ENCODE data around the gene CS.
"Not testable (repeated sequence)": the region's sequence is repeated elsewhere in the genome, so short reads cannot be mapped to it uniquely, and the experiment has no call there.

CS gene

GRCh38 chr12:56317675-56318074, 17.5 kb upstream of the CS start:
- DNase-seq = no peak

GRCh38 chr12:56315622-56316473, 15.7 kb upstream of the CS start, which contains the start of gene CNPY2:
TSS of gene CNPY2 (minus strand) at chr12:56315988. CDS start at chr12:56315217, 771 bp downstream.
- DNase-seq = peak; percentile 98

- DNase-seq = no peak
Measured at GRCh38 chr12:56315249-56315621, 15.1 kb upstream of the CS start.

GRCh38 chr12:56311003-56311402, 10.9 kb upstream of the CS start:
- no peak for DNase-seq

GRCh38 chr12:56308714-56309113, 8.6 kb upstream of the CS start:
- DNase-seq = no peak

- DNase-seq = no peak
Measured at GRCh38 chr12:56307221-56307965, 7.3 kb upstream of the CS start.

GRCh38 chr12:56304872-56305590, 4.9 kb upstream of the CS start:
- DNase-seq = no peak

- no peak for DNase-seq
Measured at GRCh38 chr12:56304276-56304675, 4.1 kb upstream of the CS start.

- DNase-seq = no peak
Measured at GRCh38 chr12:56300644-56301464, 724 bp upstream of the CS start.

- DNase-seq = peak; percentile 54
Measured at GRCh38 chr12:56299308-56299852, 750 bp downstream of the CS start.

GRCh38 chr12:56298828-56299227, 1.3 kb downstream of the CS start:
- no peak for DNase-seq

GRCh38 chr12:56297400-56297799, 2.7 kb downstream of the CS start:
- DNase-seq = no peak

GRCh38 chr12:56296295-56296694, 3.8 kb downstream of the CS start:
- DNase-seq = no peak

GRCh38 chr12:56293795-56294194, 6.3 kb downstream of the CS start:
- DNase-seq = no peak

GRCh38 chr12:56288705-56289387, 11.3 kb downstream of the CS start:
- no peak for DNase-seq

- no peak for DNase-seq
Measured at GRCh38 chr12:56286044-56286830, 13.9 kb downstream of the CS start.

GRCh38 chr12:56284263-56284662, 15.9 kb downstream of the CS start:
- not testable (repeated sequence) for DNase-seq

- no peak for DNase-seq
Measured at GRCh38 chr12:56282579-56282978, 17.6 kb downstream of the CS start.

GRCh38 chr12:56282030-56282429, 18.1 kb downstream of the CS start:
- no peak for DNase-seq

- no peak for DNase-seq
Measured at GRCh38 chr12:56280849-56281248, 19.3 kb downstream of the CS start.

- no peak for DNase-seq
Measured at GRCh38 chr12:56278905-56279304, 21.2 kb downstream of the CS start.
